GM10847 (cell line): ENCODE results near the gene APOLD1.

Source experiments
- POLR2A ChIP-seq: IDR thresholded peaks from 2 replicates; pipeline ENCODE4 v1.6.1; 2011; ENCODE audit not compliant: insufficient read length; ENCODE audit errors: extremely low read depth

The APOLD1 gene

GRCh38 chr12:12813120-12814101 lies 28.0 kb downstream of the APOLD1 start, which contains the start of gene DDX47:
Gene DDX47 (plus strand): TSS chr12:12813346. CDS start chr12:12813368, 22 bp downstream.
- peak; percentile 51 for TF ChIP-seq POLR2A

DNA sequence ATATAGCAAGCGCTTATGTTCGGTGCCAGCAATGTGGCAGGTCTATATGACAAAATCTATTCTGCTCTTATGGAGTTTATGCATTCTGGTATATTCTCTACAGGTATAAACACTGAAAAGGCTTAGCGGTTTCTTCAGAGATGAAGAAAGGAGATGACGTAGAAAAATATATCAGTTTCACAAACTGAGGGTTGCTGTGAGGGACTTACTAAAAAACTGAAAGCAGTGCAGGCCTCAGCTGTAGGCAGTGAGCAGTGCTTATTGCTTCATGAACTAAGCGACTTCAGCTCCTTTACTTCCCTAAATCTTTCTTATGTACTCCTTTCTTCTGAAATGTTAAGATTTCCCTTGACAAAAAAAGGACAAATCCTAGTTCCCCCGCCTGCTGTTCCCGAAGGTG lies 32.2 kb downstream of the APOLD1 start:
- TF ChIP-seq POLR2A: no peak

GRCh38 chr12:12818701-12819100 lies 33.2 kb downstream of the APOLD1 start:
- TF ChIP-seq POLR2A: no peak

DNA sequence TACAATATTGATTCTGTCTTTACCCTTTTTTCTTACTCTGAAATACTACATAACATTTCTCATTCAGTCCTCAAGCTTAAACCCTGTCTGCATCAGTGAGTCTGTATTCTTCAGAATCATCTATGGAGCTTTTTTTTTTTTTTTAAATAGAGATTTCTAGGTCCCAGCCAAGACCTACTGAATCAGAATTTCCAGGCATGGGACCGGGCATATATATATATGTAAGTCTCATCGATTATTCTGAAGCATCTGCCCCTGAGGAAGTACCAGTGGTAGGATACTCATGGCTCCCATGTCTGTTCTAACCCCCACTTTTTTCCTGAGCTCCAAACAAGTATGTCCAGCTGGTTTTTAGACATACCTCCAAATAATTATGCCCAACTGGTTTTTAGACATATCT lies 33.8 kb downstream of the APOLD1 start:
- TF ChIP-seq POLR2A: no peak

DNA sequence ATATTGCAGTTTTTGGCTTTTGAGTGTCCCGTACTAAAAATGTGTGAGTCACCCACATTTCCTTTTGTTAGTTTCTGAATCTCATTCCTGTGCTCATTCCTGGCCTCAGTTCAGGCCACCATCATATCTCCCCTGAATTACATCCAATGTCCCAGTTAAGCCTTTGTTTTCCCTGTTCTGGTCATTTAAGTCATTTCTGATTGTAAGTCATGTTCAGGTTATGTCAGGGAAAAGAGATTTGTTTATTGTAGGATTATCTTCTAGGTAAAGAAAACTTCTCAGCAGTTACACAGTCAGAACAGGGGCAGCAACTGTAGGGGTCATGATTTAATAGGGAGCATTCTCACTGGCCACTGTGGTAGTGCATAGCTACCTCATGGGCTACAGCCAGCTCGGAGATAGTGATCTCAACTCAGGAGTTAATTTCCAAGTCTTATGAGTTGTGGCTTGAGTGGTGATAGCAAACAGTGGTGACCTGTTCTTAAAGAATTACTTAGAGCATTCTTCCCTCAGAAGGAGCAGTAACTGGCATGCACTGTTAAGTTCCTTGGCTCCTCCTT lies 34.4 kb downstream of the APOLD1 start:
- no peak for TF ChIP-seq POLR2A

GRCh38 chr12:12821975-12822374 lies 36.5 kb downstream of the APOLD1 start:
- no peak for TF ChIP-seq POLR2A

- no peak for TF ChIP-seq POLR2A
These were observed 37.4 kb downstream of the APOLD1 start for GRCh38 chr12:12822886-12823285.

DNA sequence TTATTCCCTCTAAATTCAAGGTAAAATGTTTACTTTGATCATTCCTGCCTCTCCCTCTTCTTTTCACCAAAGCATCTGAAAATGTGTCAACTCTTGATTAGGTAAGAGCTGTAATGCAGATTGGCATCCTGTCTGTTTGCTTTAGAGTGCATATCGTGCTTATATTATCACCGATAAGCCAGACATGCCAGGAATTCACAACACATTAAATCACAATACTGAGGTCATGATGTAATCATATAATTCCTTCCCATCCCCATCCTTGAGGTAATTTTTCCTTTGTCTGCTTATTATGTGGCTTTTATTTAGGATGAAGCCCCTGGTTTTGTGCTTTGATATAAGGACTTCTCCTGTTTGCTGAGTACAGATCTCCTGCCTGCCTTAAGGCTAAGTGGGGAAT lies 37.8 kb downstream of the APOLD1 start:
- no peak for TF ChIP-seq POLR2A

GRCh38 chr12:12823811-12824210 lies 38.4 kb downstream of the APOLD1 start:
- no peak for TF ChIP-seq POLR2A

DNA sequence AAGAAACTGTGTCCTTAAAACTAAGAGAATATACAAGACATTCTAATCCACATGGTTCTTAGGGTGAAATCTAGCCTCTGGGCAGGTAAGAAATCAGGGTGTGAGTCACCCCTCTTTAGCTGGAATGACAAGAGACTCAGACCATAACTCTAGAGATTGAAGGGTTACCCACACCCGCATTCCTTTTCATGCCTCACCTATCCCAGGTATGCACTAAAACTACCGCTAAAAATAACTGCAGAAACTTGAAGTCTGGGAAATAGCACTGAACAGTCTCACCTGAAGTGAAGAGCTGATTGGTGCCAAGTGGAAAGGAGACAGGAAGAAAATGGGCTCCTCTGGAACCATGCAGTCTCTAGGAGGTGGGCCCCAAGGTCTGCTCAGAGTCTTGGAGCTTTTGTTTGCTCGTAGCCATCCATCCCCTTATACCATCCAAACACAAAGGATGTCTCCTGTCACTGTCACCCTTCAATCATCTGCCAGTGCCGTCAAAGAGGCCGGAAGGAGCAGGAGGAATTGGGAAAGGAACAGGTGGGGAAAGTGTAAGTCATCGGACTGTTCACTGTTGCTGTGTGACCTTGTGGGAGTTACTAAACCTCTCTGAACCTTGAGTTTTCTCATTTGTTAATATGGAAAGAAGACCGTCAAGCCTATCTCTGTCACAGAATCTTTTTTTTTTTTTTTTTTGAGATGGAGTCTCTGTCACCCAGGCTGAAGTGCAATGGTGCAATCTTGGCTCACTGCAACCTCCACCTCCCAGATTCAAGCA lies 50.1 kb downstream of the APOLD1 start:
- no peak for TF ChIP-seq POLR2A

- no peak for TF ChIP-seq POLR2A
These were observed 51.1 kb downstream of the APOLD1 start for GRCh38 chr12:12836571-12836970.

- no peak for TF ChIP-seq POLR2A
These were observed 51.8 kb downstream of the APOLD1 start for GRCh38 chr12:12837025-12837812.

DNA sequence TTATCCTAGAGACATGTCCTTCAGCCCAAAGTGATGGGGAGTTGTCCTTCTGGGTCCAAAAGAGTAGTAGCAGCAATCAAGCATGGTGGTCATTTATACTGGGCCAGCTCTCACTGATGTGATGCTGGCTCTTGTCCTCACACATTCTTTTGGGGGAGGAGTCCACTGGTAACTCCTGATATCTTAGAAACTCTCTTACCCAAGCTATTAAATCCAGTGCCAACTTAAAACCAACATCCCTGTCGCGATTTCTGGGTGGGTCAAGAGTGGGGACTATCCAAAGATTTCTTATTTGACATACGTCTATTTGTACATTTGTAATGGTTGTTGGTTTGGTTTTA lies 52.3 kb downstream of the APOLD1 start:
- TF ChIP-seq POLR2A: no peak

- no peak for TF ChIP-seq POLR2A
These were observed 53.5 kb downstream of the APOLD1 start for GRCh38 chr12:12839003-12839395.
